ENCODE results near the gene STAT3. TPM values are rescaled to one million over a fixed set of nuclear protein-coding genes. Genes with fewer than 3 reads are reported as not detected.
A peak's percentile ranks its signal among the peaks of the same experiment; 100 is the strongest.

Gene STAT3
- total and polyA plus RNA-seq, 9 of the 15 experiments (the other 6 are each of a cell fraction or from before 2014, with no cell fraction given): 90.0 to 179 (median 114) TPM

- TF ChIP-seq SMAD4 (CRISPR knock-in tag; conservative IDR thresholded peaks at IDR 0.05) (peak; percentile 41), SMAD1 (IDR thresholded peaks at IDR 0.05; ENCODE audit: low read depth, low read length, partially characterized antibody) (peak; percentile 77), KHSRP (IDR thresholded peaks at IDR 0.05) (peak; percentile 95), JUN (IDR thresholded peaks at IDR 0.05; ENCODE audit: borderline replicate concordance, low read depth, low read length) (peak; percentile 95), JUN (CRISPR knock-in tag; IDR thresholded peaks at IDR 0.05; ENCODE audit: borderline replicate concordance) (no peak; the same call in 1 of the 2 replicates), RBFOX2 (IDR thresholded peaks at IDR 0.05; ENCODE audit: low read depth, low read length) (peak; percentile 37; the same call in 1 of the 2 replicates), ZBED1 (IDR thresholded peaks at IDR 0.05) (0 out of 2 replicates have a peak, but pooled peaks have one; percentile 56), CSDE1 (IDR thresholded peaks at IDR 0.05) (peak in 1 of 2 experiments; percentile 74; a peak in 2 of 4 replicates), ZFX (CRISPR knock-in tag; IDR thresholded peaks at IDR 0.05) (peak; percentile 74), FOXJ2 (tag; IDR thresholded peaks at IDR 0.05) (peak; percentile 93), CUX1 (CRISPR knock-in tag; IDR thresholded peaks at IDR 0.05) (0 out of 2 replicates have a peak, but pooled peaks have one; percentile 10), TAF9B (IDR thresholded peaks at IDR 0.05; ENCODE audit: partially characterized antibody) (peak; percentile 80), ARID1B (IDR thresholded peaks at IDR 0.05) (peak; percentile 95), BHLHE40 (IDR thresholded peaks at IDR 0.05; ENCODE audit: low read length) (peak; percentile 61; the same call in 1 of the 2 replicates), SIX5 (IDR thresholded peaks at IDR 0.05; ENCODE audit: borderline replicate concordance in 1 of 2, insufficient read depth in 1 of 2, low read depth in 1 of 2, low read length in 2 of 2) (no peak), MAFF (IDR thresholded peaks at IDR 0.05; ENCODE audit: low read length) (peak; percentile 32; the same call in 1 of the 2 replicates), HINFP (tag; conservative IDR thresholded peaks at IDR 0.05; ENCODE audit: low read depth) (0 out of 2 replicates have a peak, but pooled peaks have one; percentile 18), ZKSCAN3 (CRISPR knock-in tag; IDR thresholded peaks at IDR 0.05) (no peak), MCM3 (IDR thresholded peaks at IDR 0.05) (no peak), ZNF696 (CRISPR knock-in tag; conservative IDR thresholded peaks at IDR 0.05) (no peak), MEF2D (tag; conservative IDR thresholded peaks at IDR 0.05; ENCODE audit: low read depth) (0 out of 2 replicates have a peak, but pooled peaks have one; percentile 51), POLR2G (IDR thresholded peaks at IDR 0.05; ENCODE audit: low read depth, low read length) (peak; percentile 61; the same call in 1 of the 2 replicates), DPF2 (IDR thresholded peaks at IDR 0.05) (peak; percentile 98)
Measured at GRCh38 chr17:42266918-42267766, 121.1 kb downstream of the STAT3 start (continued).
